ENCODE measurements around the gene ALMS1. TPM values are rescaled to one million over a fixed set of nuclear protein-coding genes. Genes with fewer than 3 reads are reported as not detected.

The ALMS1 gene
- total and polyA plus RNA-seq, 2 of the 8 experiments (the other 6 are each of a cell fraction or from before 2014, with no cell fraction given): 21.8 to 45.6 TPM

GRCh38 chr2:73370348-73370747, 15.3 kb upstream of the ALMS1 start:
- H3K4me1 ChIP-seq (replicated peaks in 1 of 4; ENCODE audit: control insufficient read depth in 3 of 4, insufficient read depth in 4 of 4, low read length in 3 of 4): peaks cover 0 to 3% (median 1%) of the 10 kb centered on the region in 4 experiments; a peak in 1 of 7 replicates
- no peak overlapping the region for H3K56ac ChIP-seq (replicated peaks; ENCODE audit: insufficient read length, low read depth, low read length)
- no peak overlapping the region for H2BK12ac ChIP-seq (ENCODE audit: low read depth, low read length)
- no peak for DNase-seq (ENCODE audit: low read depth in 1 of 2, low spot score in 2 of 2)
- no peak overlapping the region for H3K4me3 ChIP-seq (ENCODE audit: extremely low read depth in 1 of 4, insufficient read depth in 2 of 4, low read depth in 3 of 4, low read length in 4 of 4)
- no peak overlapping the region for H2AFZ ChIP-seq (ENCODE audit: low read length)
- H3K23ac ChIP-seq (ENCODE audit: insufficient read length): no peak overlapping the region
- CTCF ChIA-PET (ENCODE audit: partially characterized antibody): no interaction called here
- no peak overlapping the region for H3K4ac ChIP-seq (replicated peaks; ENCODE audit: insufficient read length, low read depth, low read length)
- H3K27me3 ChIP-seq (replicated peaks in 1 of 4; ENCODE audit: control insufficient read depth in 3 of 4, extremely low read depth in 1 of 4, insufficient read depth in 3 of 4, low read length in 3 of 4): no peaks in the 10 kb centered on the region
- H3K27ac ChIP-seq (ENCODE audit: low read depth, low read length): no peak overlapping the region
- H3K18ac ChIP-seq (ENCODE audit: extremely low read depth, low read length): no peak overlapping the region
- no peak overlapping the region for H4K91ac ChIP-seq (replicated peaks; ENCODE audit: insufficient read length, low read length)
- no peak overlapping the region for H3K14ac ChIP-seq (ENCODE audit: insufficient read length)
- H4K5ac ChIP-seq (ENCODE audit: insufficient read length, low read depth, low read length): no peak overlapping the region
- 90% methylated on average over 3 of the region's 3 CpGs; no CpG with 5 or more reads in 1 of the 2 experiments for WGBS, 2 experiments (ENCODE audit: extremely low coverage in 1 of 2, insufficient coverage in 1 of 2, insufficient read length in 1 of 2, insufficient replicate concordance in 2 of 2, low coverage in 1 of 2, low lambda C conversion rate in 2 of 2, missing lambda C conversion rate in 1 of 2)
- no peak for TF ChIP-seq CHD2 (IDR thresholded peaks at IDR 0.05; ENCODE audit: low read length)
- TF ChIP-seq BACH1 (IDR thresholded peaks at IDR 0.05; ENCODE audit: low read length): no peak
- no peak for TF ChIP-seq MAX (IDR thresholded peaks at IDR 0.05)
- TF ChIP-seq KDM1A (IDR thresholded peaks at IDR 0.05; ENCODE audit: borderline replicate concordance, low read length): no peak
- TF ChIP-seq SIN3A (conservative IDR thresholded peaks at IDR 0.05 in 1 of 2, IDR thresholded peaks at IDR 0.05 in 1 of 2; ENCODE audit: low read depth in 1 of 2, low read length in 2 of 2): no peak
- TF ChIP-seq ASH2L (IDR thresholded peaks at IDR 0.05; ENCODE audit: low read length): no peak
- no peak for TF ChIP-seq SAP30 (IDR thresholded peaks at IDR 0.05; ENCODE audit: insufficient read depth, insufficient replicate concordance, low read length)
- TF ChIP-seq CHD1 (IDR thresholded peaks at IDR 0.05; ENCODE audit: low read depth, low read length): no peak
- TF ChIP-seq EGR1 (IDR thresholded peaks at IDR 0.05; ENCODE audit: borderline replicate concordance, low read depth, low read length): no peak
- no peak for TF ChIP-seq CREB1 (IDR thresholded peaks at IDR 0.05)
- no peak for TF ChIP-seq NANOG (IDR thresholded peaks at IDR 0.05; ENCODE audit: insufficient read depth, low read depth, low read length, poor library complexity, severe bottlenecking)
- no peak for TF ChIP-seq BRCA1 (IDR thresholded peaks at IDR 0.05; ENCODE audit: low read depth, low read length)
- TF ChIP-seq RAD21 (IDR thresholded peaks at IDR 0.05 in 1 of 2, conservative IDR thresholded peaks at IDR 0.05 in 1 of 2; ENCODE audit: low read depth in 2 of 2, low read length in 2 of 2): no peak
- TF ChIP-seq EP300 (IDR thresholded peaks at IDR 0.05; ENCODE audit: borderline replicate concordance in 1 of 2, low read depth in 2 of 2, low read length in 2 of 2): no peak
- TF ChIP-seq POU5F1 (IDR thresholded peaks at IDR 0.05; ENCODE audit: low read depth, low read length): no peak
- H2BK20ac ChIP-seq (ENCODE audit: low read length): no peak overlapping the region
- H3K9ac ChIP-seq (replicated peaks in 1 of 4; ENCODE audit: extremely low read depth in 1 of 4, low read depth in 3 of 4, low read length in 3 of 4): no peak overlapping the region
- no peak overlapping the region for H2BK15ac ChIP-seq (ENCODE audit: low read length)
- no peaks in the 10 kb centered on the region for H4K20me1 ChIP-seq (replicated peaks in 1 of 2; ENCODE audit: control insufficient read depth in 1 of 2, insufficient read depth in 2 of 2, low read length in 2 of 2)
- H3K23me2 ChIP-seq (ENCODE audit: low read depth, low read length): no peaks in the 10 kb centered on the region
- no peaks in the 10 kb centered on the region for H3K79me1 ChIP-seq (ENCODE audit: low read depth, low read length)
- H3K36me3 ChIP-seq (ENCODE audit: control insufficient read depth in 2 of 4, insufficient read depth in 4 of 4, low read length in 3 of 4): no peaks in the 10 kb centered on the region
- no peak overlapping the region for H2BK120ac ChIP-seq (replicated peaks; ENCODE audit: low read depth, low read length)
- no peak for FAIRE-seq
- no peaks in the 10 kb centered on the region for H3K9me3 ChIP-seq (ENCODE audit: insufficient read depth in 2 of 2, low read depth in 1 of 2, low read length in 1 of 2)
- no peak overlapping the region for H2BK5ac ChIP-seq (ENCODE audit: low read depth, low read length)
- no peak overlapping the region for H3K4me2 ChIP-seq (ENCODE audit: insufficient read depth in 1 of 2, low read depth in 2 of 2, low read length in 2 of 2)
- POLR2A ChIA-PET (ENCODE audit: partially characterized antibody): no interaction called here
- no peak overlapping the region for H2AK5ac ChIP-seq (ENCODE audit: low read depth, low read length)
- no peak overlapping the region for H4K8ac ChIP-seq (ENCODE audit: extremely low read depth, insufficient read depth, low read length)
- H3K79me2 ChIP-seq (ENCODE audit: control insufficient read depth in 1 of 2, insufficient read depth in 2 of 2, low read length in 2 of 2): no peaks in the 10 kb centered on the region
